Measurements from ENCODE around the gene CERS1.

The CERS1 gene

GRCh38 chr19:18898081-18898606, 2.2 kb upstream of the CERS1 start:
- no peak for DNase-seq (ENCODE audit: low spot score)
- TF ChIP-seq CTCF (IDR thresholded peaks at IDR 0.05; ENCODE audit: borderline replicate concordance, control extremely low read depth, extremely low read depth, insufficient read depth, missing control alignments) = no peak
- in situ Hi-C loops (cut with MboI; ENCODE audit: low sequenced_read_pairs, unreplicated experiment) = no loop called here

GRCh38 chr19:18897094-18898029, 1.4 kb upstream of the CERS1 start:
- no peak for TF ChIP-seq CTCF (IDR thresholded peaks at IDR 0.05; ENCODE audit: borderline replicate concordance, control extremely low read depth, extremely low read depth, insufficient read depth, missing control alignments)
- no peak for DNase-seq (ENCODE audit: low spot score)
- in situ Hi-C loops (cut with MboI; ENCODE audit: low sequenced_read_pairs, unreplicated experiment) = no loop called here

- TF ChIP-seq CTCF (IDR thresholded peaks at IDR 0.05; ENCODE audit: borderline replicate concordance, control extremely low read depth, extremely low read depth, insufficient read depth, missing control alignments) = no peak
- in situ Hi-C loops (cut with MboI; ENCODE audit: low sequenced_read_pairs, unreplicated experiment) = no loop called here
- DNase-seq (ENCODE audit: low spot score) = no peak
These were observed 473 bp upstream of the CERS1 start for GRCh38 chr19:18896421-18896841.

- in situ Hi-C loops (cut with MboI; ENCODE audit: low sequenced_read_pairs, unreplicated experiment) = no loop called here
- no peak for TF ChIP-seq CTCF (IDR thresholded peaks at IDR 0.05; ENCODE audit: borderline replicate concordance, control extremely low read depth, extremely low read depth, insufficient read depth, missing control alignments)
- DNase-seq (ENCODE audit: low spot score) = peak; percentile 70
These were observed 727 bp downstream of the CERS1 start for GRCh38 chr19:18895038-18895823.

- in situ Hi-C loops (cut with MboI; ENCODE audit: low sequenced_read_pairs, unreplicated experiment) = no loop called here
- no peak for TF ChIP-seq CTCF (IDR thresholded peaks at IDR 0.05; ENCODE audit: borderline replicate concordance, control extremely low read depth, extremely low read depth, insufficient read depth, missing control alignments)
- DNase-seq (ENCODE audit: low spot score) = no peak
These were observed 1.5 kb downstream of the CERS1 start for GRCh38 chr19:18894254-18895037.
